ENCODE measurements around the gene STPG3.

The STPG3 gene

DNA sequence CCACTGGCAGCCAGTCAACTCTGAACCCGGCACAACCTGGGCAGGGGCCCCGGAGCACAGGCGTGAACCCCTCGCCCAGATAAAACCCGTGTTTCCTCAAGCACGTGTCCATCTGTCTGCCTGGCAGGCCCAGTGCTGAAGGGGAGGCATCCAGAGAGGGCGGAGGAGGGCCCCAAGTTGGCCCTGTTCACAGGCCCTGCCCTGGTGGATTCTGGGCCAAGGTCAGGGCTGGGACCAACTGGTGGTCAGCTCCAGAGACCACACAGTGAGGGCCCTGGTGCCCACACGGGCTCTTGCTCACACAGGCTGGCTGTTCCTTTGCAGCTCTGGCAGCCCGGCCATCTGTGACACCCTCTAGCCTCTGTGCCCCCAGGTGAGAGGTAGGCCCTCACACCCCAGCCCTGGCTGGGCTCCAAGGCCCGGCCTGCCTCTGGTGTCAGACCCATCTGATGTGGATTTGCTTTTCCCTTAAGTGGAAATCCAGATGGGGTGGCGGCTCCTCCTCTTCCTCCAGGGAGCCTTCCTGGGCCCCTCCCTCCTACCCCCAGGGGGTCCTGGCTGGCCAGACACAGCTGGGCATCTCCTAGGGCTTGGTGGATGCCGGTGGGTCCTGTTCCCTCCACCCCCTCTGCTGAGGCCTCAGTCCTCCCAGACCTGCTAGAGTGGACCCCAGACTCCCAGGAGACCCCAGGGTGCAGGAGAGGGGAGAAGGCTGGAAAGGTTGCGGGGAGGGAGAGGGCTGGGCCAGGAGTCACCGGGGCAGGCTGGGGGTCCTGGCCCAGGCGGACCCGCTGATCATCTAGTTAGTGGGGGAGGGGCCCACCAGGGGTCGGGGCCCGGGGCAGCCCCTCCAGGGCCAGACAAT lies 525 bp upstream of the STPG3 start:
- TF ChIP-seq FOXP2 (optimal IDR thresholded peaks at IDR 0.05; ENCODE audit: borderline replicate concordance, extremely low read depth, extremely low read length, insufficient read depth): no peak
- no peak for TF ChIP-seq POLR2AphosphoS5 (IDR thresholded peaks at IDR 0.05; ENCODE audit: low read depth, low read length)
- TF ChIP-seq, protein P1, sequence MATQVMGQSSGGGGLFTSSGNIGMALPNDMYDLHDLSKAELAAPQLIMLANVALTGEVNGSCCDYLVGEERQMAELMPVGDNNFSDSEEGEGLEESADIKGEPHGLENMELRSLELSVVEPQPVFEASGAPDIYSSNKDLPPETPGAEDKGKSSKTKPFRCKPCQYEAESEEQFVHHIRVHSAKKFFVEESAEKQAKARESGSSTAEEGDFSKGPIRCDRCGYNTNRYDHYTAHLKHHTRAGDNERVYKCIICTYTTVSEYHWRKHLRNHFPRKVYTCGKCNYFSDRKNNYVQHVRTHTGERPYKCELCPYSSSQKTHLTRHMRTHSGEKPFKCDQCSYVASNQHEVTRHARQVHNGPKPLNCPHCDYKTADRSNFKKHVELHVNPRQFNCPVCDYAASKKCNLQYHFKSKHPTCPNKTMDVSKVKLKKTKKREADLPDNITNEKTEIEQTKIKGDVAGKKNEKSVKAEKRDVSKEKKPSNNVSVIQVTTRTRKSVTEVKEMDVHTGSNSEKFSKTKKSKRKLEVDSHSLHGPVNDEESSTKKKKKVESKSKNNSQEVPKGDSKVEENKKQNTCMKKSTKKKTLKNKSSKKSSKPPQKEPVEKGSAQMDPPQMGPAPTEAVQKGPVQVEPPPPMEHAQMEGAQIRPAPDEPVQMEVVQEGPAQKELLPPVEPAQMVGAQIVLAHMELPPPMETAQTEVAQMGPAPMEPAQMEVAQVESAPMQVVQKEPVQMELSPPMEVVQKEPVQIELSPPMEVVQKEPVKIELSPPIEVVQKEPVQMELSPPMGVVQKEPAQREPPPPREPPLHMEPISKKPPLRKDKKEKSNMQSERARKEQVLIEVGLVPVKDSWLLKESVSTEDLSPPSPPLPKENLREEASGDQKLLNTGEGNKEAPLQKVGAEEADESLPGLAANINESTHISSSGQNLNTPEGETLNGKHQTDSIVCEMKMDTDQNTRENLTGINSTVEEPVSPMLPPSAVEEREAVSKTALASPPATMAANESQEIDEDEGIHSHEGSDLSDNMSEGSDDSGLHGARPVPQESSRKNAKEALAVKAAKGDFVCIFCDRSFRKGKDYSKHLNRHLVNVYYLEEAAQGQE (IDR thresholded peaks at IDR 0.05; ENCODE audit: insufficient read depth in 1 of 2, low read depth in 2 of 2, low read length in 2 of 2): no peak
- no peak for TF ChIP-seq SIN3A (IDR thresholded peaks at IDR 0.05; ENCODE audit: borderline replicate concordance, insufficient read depth, low read length)
- no peak for TF ChIP-seq TAF1 (IDR thresholded peaks at IDR 0.05; ENCODE audit: borderline replicate concordance, insufficient read depth, low read length)

GRCh38 chr9:137251490-137252268 lies 593 bp downstream of the STPG3 start:
- TF ChIP-seq POLR2AphosphoS5 (IDR thresholded peaks at IDR 0.05; ENCODE audit: low read depth, low read length) (no peak), SIN3A (IDR thresholded peaks at IDR 0.05; ENCODE audit: borderline replicate concordance, insufficient read depth, low read length) (no peak), TAF1 (IDR thresholded peaks at IDR 0.05; ENCODE audit: borderline replicate concordance, insufficient read depth, low read length) (no peak), FOXP2 (optimal IDR thresholded peaks at IDR 0.05; ENCODE audit: borderline replicate concordance, extremely low read depth, extremely low read length, insufficient read depth) (no peak)
- TF ChIP-seq, protein P1 (IDR thresholded peaks at IDR 0.05; ENCODE audit: insufficient read depth in 1 of 2, low read depth in 2 of 2, low read length in 2 of 2): no peak

DNA sequence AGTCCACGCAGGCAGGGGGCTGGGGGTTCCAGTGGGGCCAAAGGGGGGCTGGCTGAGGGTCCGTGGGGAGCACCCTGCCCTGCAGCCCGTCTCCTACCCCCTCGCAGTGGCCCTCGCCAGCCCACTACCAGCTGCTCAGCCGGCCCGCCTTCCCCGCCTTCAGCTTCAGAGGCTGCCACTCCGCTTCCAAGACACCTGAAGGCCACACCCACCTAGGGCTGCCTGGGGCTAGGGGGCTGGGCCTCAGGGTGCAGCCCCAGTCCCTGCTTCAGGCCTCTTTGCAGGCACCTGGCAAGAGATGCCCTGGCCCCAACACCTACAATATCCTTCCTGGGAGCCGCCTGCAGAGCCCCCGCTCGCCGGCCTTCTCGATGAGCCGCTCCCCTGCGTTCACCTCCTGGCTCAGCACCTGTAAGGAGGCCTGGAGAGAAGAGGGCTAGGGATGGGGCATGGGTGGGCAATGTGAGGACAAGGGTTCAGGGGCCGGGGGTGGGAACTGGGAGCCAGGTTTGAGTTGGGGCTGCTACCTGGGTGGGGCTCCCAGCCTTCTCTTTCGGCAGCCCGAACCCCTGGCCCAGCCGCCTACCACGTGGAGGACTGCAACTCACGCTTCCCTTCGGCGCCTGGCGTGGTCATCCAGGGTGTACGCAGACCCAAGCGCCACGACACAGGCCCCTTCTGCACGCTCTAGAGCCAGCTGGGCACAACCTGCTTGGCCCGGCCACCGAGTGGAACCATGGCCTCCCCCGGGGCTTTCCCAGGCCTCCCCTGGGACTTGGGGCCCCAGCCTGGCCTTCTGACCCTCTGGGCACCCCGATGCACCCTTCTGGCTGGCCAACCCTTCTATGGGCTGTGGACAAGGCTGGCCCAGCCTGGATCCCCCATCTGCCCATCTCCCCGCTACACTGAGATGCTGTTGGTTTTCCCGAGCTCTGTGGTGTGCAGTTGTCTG lies 1.7 kb downstream of the STPG3 start:
- no peak for TF ChIP-seq SIN3A (IDR thresholded peaks at IDR 0.05; ENCODE audit: borderline replicate concordance, insufficient read depth, low read length)
- TF ChIP-seq, protein P1 (IDR thresholded peaks at IDR 0.05; ENCODE audit: insufficient read depth in 1 of 2, low read depth in 2 of 2, low read length in 2 of 2): no peak
- no peak for TF ChIP-seq POLR2AphosphoS5 (IDR thresholded peaks at IDR 0.05; ENCODE audit: low read depth, low read length)
- no peak for TF ChIP-seq TAF1 (IDR thresholded peaks at IDR 0.05; ENCODE audit: borderline replicate concordance, insufficient read depth, low read length)
- no peak for TF ChIP-seq FOXP2 (optimal IDR thresholded peaks at IDR 0.05; ENCODE audit: borderline replicate concordance, extremely low read depth, extremely low read length, insufficient read depth)

GRCh38 chr9:137253717-137254623 lies 2.9 kb downstream of the STPG3 start:
- no peak for TF ChIP-seq TAF1 (IDR thresholded peaks at IDR 0.05; ENCODE audit: borderline replicate concordance, insufficient read depth, low read length)
- TF ChIP-seq, protein P1 (IDR thresholded peaks at IDR 0.05; ENCODE audit: insufficient read depth in 1 of 2, low read depth in 2 of 2, low read length in 2 of 2): no peak
- TF ChIP-seq POLR2AphosphoS5 (IDR thresholded peaks at IDR 0.05; ENCODE audit: low read depth, low read length): no peak
- no peak for TF ChIP-seq SIN3A (IDR thresholded peaks at IDR 0.05; ENCODE audit: borderline replicate concordance, insufficient read depth, low read length)
- TF ChIP-seq FOXP2 (optimal IDR thresholded peaks at IDR 0.05; ENCODE audit: borderline replicate concordance, extremely low read depth, extremely low read length, insufficient read depth): no peak

Data from PFSK-1 (cell line).